Measurements from ENCODE around the gene SLC22A2.

Gene SLC22A2

GRCh38 chr6:160207618-160208017 lies 51.0 kb downstream of the SLC22A2 start:
- DNase-seq (ENCODE audit: low read depth in 2 of 2) = no peak

- no peak for DNase-seq (ENCODE audit: low read depth in 2 of 2)
These were observed 53.9 kb downstream of the SLC22A2 start for GRCh38 chr6:160204710-160205109.

GRCh38 chr6:160203953-160204352 lies 54.7 kb downstream of the SLC22A2 start:
- no peak for DNase-seq (ENCODE audit: low read depth in 2 of 2)

GRCh38 chr6:160203522-160203921 lies 55.1 kb downstream of the SLC22A2 start:
- no peak for DNase-seq (ENCODE audit: low read depth in 2 of 2)

- DNase-seq (ENCODE audit: low read depth in 2 of 2) = no peak
These were observed 55.5 kb downstream of the SLC22A2 start for GRCh38 chr6:160203076-160203475.

GRCh38 chr6:160202411-160202810 lies 56.2 kb downstream of the SLC22A2 start:
- DNase-seq (ENCODE audit: low read depth in 2 of 2) = no peak

GRCh38 chr6:160201061-160201460 lies 57.6 kb downstream of the SLC22A2 start:
- no peak for DNase-seq (ENCODE audit: low read depth in 2 of 2)

GRCh38 chr6:160198606-160199211 lies 59.9 kb downstream of the SLC22A2 start:
- no peak for DNase-seq (ENCODE audit: low read depth in 2 of 2)

GRCh38 chr6:160197662-160198061 lies 61.0 kb downstream of the SLC22A2 start:
- DNase-seq (ENCODE audit: low read depth in 2 of 2) = no peak

- no peak for DNase-seq (ENCODE audit: low read depth in 2 of 2)
These were observed 63.8 kb downstream of the SLC22A2 start for GRCh38 chr6:160194808-160195207.

- DNase-seq (ENCODE audit: low read depth in 2 of 2) = no peak
These were observed 65.8 kb downstream of the SLC22A2 start for GRCh38 chr6:160192840-160193239.

- no peak for DNase-seq (ENCODE audit: low read depth in 2 of 2)
These were observed 67.6 kb downstream of the SLC22A2 start for GRCh38 chr6:160190973-160191372.

GRCh38 chr6:160190081-160190480 lies 68.5 kb downstream of the SLC22A2 start:
- no peak for DNase-seq (ENCODE audit: low read depth in 2 of 2)

GRCh38 chr6:160188773-160189172 lies 69.8 kb downstream of the SLC22A2 start:
- DNase-seq (ENCODE audit: low read depth in 2 of 2) = no peak

- no peak for DNase-seq (ENCODE audit: low read depth in 2 of 2)
These were observed 77.9 kb downstream of the SLC22A2 start for GRCh38 chr6:160180706-160181105.

GRCh38 chr6:160178271-160178670 lies 80.3 kb downstream of the SLC22A2 start:
- no peak for DNase-seq (ENCODE audit: low read depth in 2 of 2)

- no peak for DNase-seq (ENCODE audit: low read depth in 2 of 2)
These were observed 81.4 kb downstream of the SLC22A2 start for GRCh38 chr6:160177220-160177619.

- no peak for DNase-seq (ENCODE audit: low read depth in 2 of 2)
These were observed 83.9 kb downstream of the SLC22A2 start for GRCh38 chr6:160174681-160175080.

- no peak for DNase-seq (ENCODE audit: low read depth in 2 of 2)
These were observed 84.7 kb downstream of the SLC22A2 start for GRCh38 chr6:160173806-160174527.

- DNase-seq (ENCODE audit: low read depth in 2 of 2) = no peak
These were observed 85.9 kb downstream of the SLC22A2 start for GRCh38 chr6:160172704-160173103.

- DNase-seq (ENCODE audit: low read depth in 2 of 2) = no peak
These were observed 88.5 kb downstream of the SLC22A2 start for GRCh38 chr6:160170018-160170680.

GRCh38 chr6:160167604-160168399 lies 90.8 kb downstream of the SLC22A2 start:
- DNase-seq (ENCODE audit: low read depth in 2 of 2) = no peak
